HepG2 (cell line): ENCODE measurements around the gene MEX3D. TPM values are rescaled to one million over a fixed set of nuclear protein-coding genes. Genes with fewer than 3 reads are reported as not detected.

Experiments used
- AGO2 ChIP-seq: fragments of 200-400 bp; formaldehyde crosslinking; optimal IDR thresholded peaks from 2 replicates; pipeline ENCODE3; 2017; ENCODE audit warnings: mild to moderate bottlenecking, low read depth, low read length, moderate library complexity
- GFI1 ChIP-seq: sonication (generic); formaldehyde crosslinking; IDR thresholded peaks from 2 replicates; pipeline ENCODE4 v1.5.0; 2020; ENCODE audit warnings: missing genetic modification reagents, mild to moderate bottlenecking, borderline replicate concordance
- HOXA5 ChIP-seq: sonication (generic); formaldehyde crosslinking; IDR thresholded peaks from 2 replicates; pipeline ENCODE4 v1.4.0; 2020; ENCODE audit warnings: missing genetic modification reagents
- POGZ ChIP-seq: sonication (generic); formaldehyde crosslinking; IDR thresholded peaks from 2 replicates; pipeline ENCODE4 v1.4.0; 2020; ENCODE audit warnings: mild to moderate bottlenecking, missing genetic modification reagents
- POLR2G ChIP-seq: fragments of 200-400 bp; formaldehyde crosslinking; IDR thresholded peaks from 2 replicates; pipeline ENCODE4 v1.6.1; 2018; ENCODE audit warnings: mild to moderate bottlenecking, low read depth, low read length, moderate library complexity
- SOX5 ChIP-seq: IDR thresholded peaks from 2 replicates; pipeline ENCODE4 v1.6.1; 2016; ENCODE audit warnings: borderline replicate concordance
- SOX6 ChIP-seq, 2 experiments: fragments of 450-650 bp in 1 of 2; sonication (generic) in 1 of 2; formaldehyde crosslinking in 1 of 2; IDR thresholded peaks; 2 replicates each; pipeline versions ENCODE4 v1.4.0 to v1.6.1; 2017 to 2020; ENCODE audit warnings: antibody characterized with exemption in 1 of 2, mild to moderate bottlenecking in 1 of 2, missing genetic modification reagents in 1 of 2
- SPEN ChIP-seq: sonication (generic); formaldehyde crosslinking; IDR thresholded peaks from 2 replicates; pipeline ENCODE4 v1.5.1; 2020; ENCODE audit warnings: low read depth, mild to moderate bottlenecking, missing genetic modification reagents
- SRSF1 ChIP-seq: fragments of 200-400 bp; formaldehyde crosslinking; optimal IDR thresholded peaks from 2 replicates; pipeline ENCODE3; 2017; ENCODE audit warnings: mild to moderate bottlenecking, low read depth, low read length, moderate library complexity
- TAF1 ChIP-seq: sonication (generic); formaldehyde crosslinking; IDR thresholded peaks from 2 replicates; pipeline ENCODE4 v1.4.0; 2020; ENCODE audit warnings: missing genetic modification reagents
- YY1 ChIP-seq: IDR thresholded peaks from 2 replicates; pipeline ENCODE4 v1.6.1; 2011; ENCODE audit warnings: low read length, low read depth, moderate library complexity, mild to moderate bottlenecking; ENCODE audit not compliant: insufficient read depth, insufficient replicate concordance
- ZC3H13 ChIP-seq: sonication (generic); formaldehyde crosslinking; IDR thresholded peaks from 2 replicates; pipeline ENCODE4 v1.8.1; 2023; ENCODE audit warnings: mild to moderate bottlenecking, missing genetic modification reagents, moderate library complexity
- ZNF550 ChIP-seq: sonication (generic); formaldehyde crosslinking; IDR thresholded peaks from 2 replicates; pipeline ENCODE4 v1.4.0; 2020; ENCODE audit warnings: mild to moderate bottlenecking, missing genetic modification reagents, borderline replicate concordance
- polyA plus RNA-seq, 8 experiments: library from polyadenylated mRNA; depleted of rRNA in 3 of 8; stranded (reverse) in 7 of 8; unstranded in 1 of 8; fragments of >200 nt; fragmentation: Illumina TruSeq in 4 of 8; extraction: Trizol in 4 of 8; gene quantifications; 2 replicates each; pipeline versions ENCODE4 v1.2.1 to v1.2.3, GENCODE V29; 2011 to 2016; ENCODE audit warnings: low read depth in 4 of 8, missing spikeins in 1 of 8, mixed read lengths in 1 of 8; ENCODE audit not compliant: insufficient read depth in 1 of 8
- total RNA-seq, 5 experiments: library from RNA; depleted of rRNA; stranded (reverse); fragments of >200 nt; fragmentation: Illumina TruSeq; extraction: Trizol; gene quantifications; 2 replicates each; pipeline ENCODE4 v1.2.3, GENCODE V29; 2016; ENCODE audit warnings: low read depth in 1 of 5
- TF ChIP-seq, protein P1 (sequence below): sonication (generic); formaldehyde crosslinking; IDR thresholded peaks from 2 replicates; pipeline ENCODE4 v1.5.0; 2020; ENCODE audit warnings: missing genetic modification reagents, mild to moderate bottlenecking, borderline replicate concordance
- TF ChIP-seq, protein P2 (sequence below): sonication (generic); formaldehyde crosslinking; IDR thresholded peaks from 2 replicates; pipeline ENCODE4 v1.8.0; 2022; ENCODE audit warnings: mild to moderate bottlenecking, missing genetic modification reagents; ENCODE audit not compliant: insufficient replicate concordance
- TF ChIP-seq, protein P3 (sequence below): IDR thresholded peaks from 2 replicates; pipeline ENCODE4 v1.6.1; 2018; ENCODE audit warnings: missing genetic modification reagents, mild to moderate bottlenecking, missing compliant biosample characterization
- TF ChIP-seq, protein P4 (sequence below): IDR thresholded peaks from 2 replicates; pipeline ENCODE4 v1.6.1; 2016; ENCODE audit warnings: low read depth, borderline replicate concordance
- TF ChIP-seq, protein P5 (sequence below): sonication (generic); formaldehyde crosslinking; IDR thresholded peaks from 2 replicates; pipeline ENCODE4 v1.5.1; 2020; ENCODE audit warnings: mild to moderate bottlenecking, missing genetic modification reagents, moderate library complexity

MEX3D gene
- total and polyA plus RNA-seq, 2 of the 13 experiments (the other 11 are each of a cell fraction or from before 2014, with no cell fraction given): 3.6 to 17.1 TPM

DNA sequence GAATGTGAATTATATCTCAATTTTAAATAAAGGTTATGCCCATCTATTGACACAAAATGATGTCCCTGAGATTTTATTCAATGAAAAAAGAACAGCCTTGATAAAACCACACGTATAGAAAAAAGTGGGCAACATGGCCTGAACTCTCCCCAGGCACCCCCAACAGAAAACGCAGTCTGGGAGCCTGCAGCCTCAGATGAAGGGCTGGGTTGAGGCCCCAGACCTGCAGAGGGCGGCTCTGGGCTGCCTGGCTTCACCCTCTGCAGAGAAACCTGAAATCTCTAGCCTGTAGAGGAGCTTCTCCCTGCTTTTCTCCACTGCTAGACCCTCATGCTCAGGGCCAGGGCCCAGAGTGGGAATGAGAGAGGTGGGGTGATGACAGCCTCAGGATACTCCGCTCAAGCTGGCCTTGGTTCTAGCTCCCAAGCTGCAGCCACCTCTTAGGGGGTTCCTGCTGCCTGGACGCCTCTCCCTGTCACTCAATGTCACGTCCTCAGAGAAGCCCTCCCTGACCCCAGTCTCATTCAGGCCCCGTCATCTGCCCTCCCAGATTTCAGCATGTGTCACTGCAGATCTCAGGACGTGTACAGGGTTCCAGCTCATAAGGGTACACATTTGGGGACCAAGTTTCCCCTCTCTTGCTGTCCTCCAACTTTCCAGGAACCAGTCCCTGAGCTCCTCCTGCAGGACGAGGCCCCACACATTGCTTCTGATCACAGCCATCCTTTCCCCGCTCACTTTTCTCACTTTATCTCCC, 22.7 kb upstream of the MEX3D start (continued):
- TF ChIP-seq, protein P1, sequence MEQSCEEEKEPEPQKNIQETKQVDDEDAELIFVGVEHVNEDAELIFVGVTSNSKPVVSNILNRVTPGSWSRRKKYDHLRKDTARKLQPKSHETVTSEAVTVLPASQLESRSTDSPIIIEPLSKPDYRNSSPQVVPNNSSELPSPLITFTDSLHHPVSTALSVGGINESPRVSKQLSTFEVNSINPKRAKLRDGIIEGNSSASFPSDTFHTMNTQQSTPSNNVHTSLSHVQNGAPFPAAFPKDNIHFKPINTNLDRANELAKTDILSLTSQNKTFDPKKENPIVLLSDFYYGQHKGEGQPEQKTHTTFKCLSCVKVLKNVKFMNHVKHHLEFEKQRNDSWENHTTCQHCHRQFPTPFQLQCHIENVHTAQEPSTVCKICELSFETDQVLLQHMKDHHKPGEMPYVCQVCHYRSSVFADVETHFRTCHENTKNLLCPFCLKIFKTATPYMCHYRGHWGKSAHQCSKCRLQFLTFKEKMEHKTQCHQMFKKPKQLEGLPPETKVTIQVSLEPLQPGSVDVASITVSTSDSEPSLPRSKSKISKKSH (CRISPR knock-in tag): peak; percentile 59; the same call in 1 of the 2 replicates
- no peak for TF ChIP-seq ZNF550 (CRISPR knock-in tag)
- TF ChIP-seq, protein P2, sequence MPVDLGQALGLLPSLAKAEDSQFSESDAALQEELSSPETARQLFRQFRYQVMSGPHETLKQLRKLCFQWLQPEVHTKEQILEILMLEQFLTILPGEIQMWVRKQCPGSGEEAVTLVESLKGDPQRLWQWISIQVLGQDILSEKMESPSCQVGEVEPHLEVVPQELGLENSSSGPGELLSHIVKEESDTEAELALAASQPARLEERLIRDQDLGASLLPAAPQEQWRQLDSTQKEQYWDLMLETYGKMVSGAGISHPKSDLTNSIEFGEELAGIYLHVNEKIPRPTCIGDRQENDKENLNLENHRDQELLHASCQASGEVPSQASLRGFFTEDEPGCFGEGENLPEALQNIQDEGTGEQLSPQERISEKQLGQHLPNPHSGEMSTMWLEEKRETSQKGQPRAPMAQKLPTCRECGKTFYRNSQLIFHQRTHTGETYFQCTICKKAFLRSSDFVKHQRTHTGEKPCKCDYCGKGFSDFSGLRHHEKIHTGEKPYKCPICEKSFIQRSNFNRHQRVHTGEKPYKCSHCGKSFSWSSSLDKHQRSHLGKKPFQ (CRISPR knock-in tag): peak; percentile 54
- TF ChIP-seq ZC3H13 (CRISPR knock-in tag): 0 out of 2 replicates have a peak, but pooled peaks have one; percentile 49
- TF ChIP-seq, protein P3, sequence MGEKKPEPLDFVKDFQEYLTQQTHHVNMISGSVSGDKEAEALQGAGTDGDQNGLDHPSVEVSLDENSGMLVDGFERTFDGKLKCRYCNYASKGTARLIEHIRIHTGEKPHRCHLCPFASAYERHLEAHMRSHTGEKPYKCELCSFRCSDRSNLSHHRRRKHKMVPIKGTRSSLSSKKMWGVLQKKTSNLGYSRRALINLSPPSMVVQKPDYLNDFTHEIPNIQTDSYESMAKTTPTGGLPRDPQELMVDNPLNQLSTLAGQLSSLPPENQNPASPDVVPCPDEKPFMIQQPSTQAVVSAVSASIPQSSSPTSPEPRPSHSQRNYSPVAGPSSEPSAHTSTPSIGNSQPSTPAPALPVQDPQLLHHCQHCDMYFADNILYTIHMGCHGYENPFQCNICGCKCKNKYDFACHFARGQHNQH (CRISPR knock-in tag): 0 out of 2 replicates have a peak, but pooled peaks have one; percentile 13
- TF ChIP-seq POLR2G: peak; percentile 73
- TF ChIP-seq GFI1 (CRISPR knock-in tag): 0 out of 2 replicates have a peak, but pooled peaks have one; percentile 56
- peak; percentile 9 for TF ChIP-seq SRSF1
- TF ChIP-seq AGO2: no peak
- TF ChIP-seq, protein P4, sequence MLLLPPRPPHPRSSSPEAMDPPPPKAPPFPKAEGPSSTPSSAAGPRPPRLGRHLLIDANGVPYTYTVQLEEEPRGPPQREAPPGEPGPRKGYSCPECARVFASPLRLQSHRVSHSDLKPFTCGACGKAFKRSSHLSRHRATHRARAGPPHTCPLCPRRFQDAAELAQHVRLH (CRISPR knock-in tag): peak; percentile 26; the same call in 1 of the 2 replicates
- no peak for TF ChIP-seq SPEN (CRISPR knock-in tag)
- TF ChIP-seq TAF1: 0 out of 2 replicates have a peak, but pooled peaks have one; percentile 6
- TF ChIP-seq YY1: peak; percentile 11
- TF ChIP-seq, protein P5, sequence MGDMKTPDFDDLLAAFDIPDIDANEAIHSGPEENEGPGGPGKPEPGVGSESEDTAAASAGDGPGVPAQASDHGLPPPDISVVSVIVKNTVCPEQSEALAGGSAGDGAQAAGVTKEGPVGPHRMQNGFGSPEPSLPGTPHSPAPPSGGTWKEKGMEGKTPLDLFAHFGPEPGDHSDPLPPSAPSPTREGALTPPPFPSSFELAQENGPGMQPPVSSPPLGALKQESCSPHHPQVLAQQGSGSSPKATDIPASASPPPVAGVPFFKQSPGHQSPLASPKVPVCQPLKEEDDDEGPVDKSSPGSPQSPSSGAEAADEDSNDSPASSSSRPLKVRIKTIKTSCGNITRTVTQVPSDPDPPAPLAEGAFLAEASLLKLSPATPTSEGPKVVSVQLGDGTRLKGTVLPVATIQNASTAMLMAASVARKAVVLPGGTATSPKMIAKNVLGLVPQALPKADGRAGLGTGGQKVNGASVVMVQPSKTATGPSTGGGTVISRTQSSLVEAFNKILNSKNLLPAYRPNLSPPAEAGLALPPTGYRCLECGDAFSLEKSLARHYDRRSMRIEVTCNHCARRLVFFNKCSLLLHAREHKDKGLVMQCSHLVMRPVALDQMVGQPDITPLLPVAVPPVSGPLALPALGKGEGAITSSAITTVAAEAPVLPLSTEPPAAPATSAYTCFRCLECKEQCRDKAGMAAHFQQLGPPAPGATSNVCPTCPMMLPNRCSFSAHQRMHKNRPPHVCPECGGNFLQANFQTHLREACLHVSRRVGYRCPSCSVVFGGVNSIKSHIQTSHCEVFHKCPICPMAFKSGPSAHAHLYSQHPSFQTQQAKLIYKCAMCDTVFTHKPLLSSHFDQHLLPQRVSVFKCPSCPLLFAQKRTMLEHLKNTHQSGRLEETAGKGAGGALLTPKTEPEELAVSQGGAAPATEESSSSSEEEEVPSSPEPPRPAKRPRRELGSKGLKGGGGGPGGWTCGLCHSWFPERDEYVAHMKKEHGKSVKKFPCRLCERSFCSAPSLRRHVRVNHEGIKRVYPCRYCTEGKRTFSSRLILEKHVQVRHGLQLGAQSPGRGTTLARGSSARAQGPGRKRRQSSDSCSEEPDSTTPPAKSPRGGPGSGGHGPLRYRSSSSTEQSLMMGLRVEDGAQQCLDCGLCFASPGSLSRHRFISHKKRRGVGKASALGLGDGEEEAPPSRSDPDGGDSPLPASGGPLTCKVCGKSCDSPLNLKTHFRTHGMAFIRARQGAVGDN (CRISPR knock-in tag): peak; percentile 42; the same call in 1 of the 2 replicates
- TF ChIP-seq HOXA5 (CRISPR knock-in tag): 0 out of 2 replicates have a peak, but pooled peaks have one; percentile 10
- TF ChIP-seq POGZ (CRISPR knock-in tag): 0 out of 2 replicates have a peak, but pooled peaks have one; percentile 30
- TF ChIP-seq SOX5 (CRISPR knock-in tag): no peak
- TF ChIP-seq SOX6 (IDR thresholded peaks at IDR 0.05): no peak
- TF ChIP-seq SOX6 (CRISPR knock-in tag; IDR thresholded peaks at IDR 0.05): no peak; the same call in 1 of the 2 replicates
